ENCODE results near the gene FRMD4A. TPM values are rescaled to one million over a fixed set of nuclear protein-coding genes. Genes with fewer than 3 reads are reported as not detected.
"Not testable (repeated sequence)": the region's sequence is repeated elsewhere in the genome, so short reads cannot be mapped to it uniquely, and the experiment has no call there.

FRMD4A gene
- polyA plus RNA-seq, 4 donors = 73.7 to 101 (median 85.3) TPM

- no peak for DNase-seq (ENCODE audit: low read depth in 4 of 4, low spot score in 2 of 4)
These were observed 496.0 kb downstream of the FRMD4A start for GRCh38 chr10:13834581-13835286.

GRCh38 chr10:13831711-13832141 lies 499.0 kb downstream of the FRMD4A start:
- no peak for DNase-seq (ENCODE audit: low read depth in 4 of 4, low spot score in 2 of 4)

GRCh38 chr10:13830385-13830784 lies 500.3 kb downstream of the FRMD4A start:
- no peak for DNase-seq (ENCODE audit: low read depth in 4 of 4, low spot score in 2 of 4)

DNA sequence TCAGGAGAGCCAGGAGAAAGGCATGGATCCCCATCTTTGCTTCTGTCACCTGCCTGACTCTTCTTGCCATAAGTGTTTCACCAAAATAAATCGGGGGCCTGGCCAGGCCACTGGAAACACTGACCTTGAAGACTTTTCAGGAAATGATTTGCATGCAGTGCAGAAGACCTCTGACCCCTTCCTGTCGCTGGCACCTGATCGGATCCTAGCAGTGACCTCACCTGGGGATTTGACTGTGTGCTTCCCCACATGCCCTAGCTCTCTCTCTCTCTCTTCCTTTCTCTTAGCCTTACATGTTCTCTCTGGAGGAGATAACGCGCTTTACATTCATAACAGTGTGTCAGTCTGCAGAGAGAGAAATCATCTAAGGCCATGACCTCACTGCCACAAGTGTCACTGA lies 500.9 kb downstream of the FRMD4A start:
- no peak for DNase-seq (ENCODE audit: low read depth in 4 of 4, low spot score in 2 of 4)

DNA sequence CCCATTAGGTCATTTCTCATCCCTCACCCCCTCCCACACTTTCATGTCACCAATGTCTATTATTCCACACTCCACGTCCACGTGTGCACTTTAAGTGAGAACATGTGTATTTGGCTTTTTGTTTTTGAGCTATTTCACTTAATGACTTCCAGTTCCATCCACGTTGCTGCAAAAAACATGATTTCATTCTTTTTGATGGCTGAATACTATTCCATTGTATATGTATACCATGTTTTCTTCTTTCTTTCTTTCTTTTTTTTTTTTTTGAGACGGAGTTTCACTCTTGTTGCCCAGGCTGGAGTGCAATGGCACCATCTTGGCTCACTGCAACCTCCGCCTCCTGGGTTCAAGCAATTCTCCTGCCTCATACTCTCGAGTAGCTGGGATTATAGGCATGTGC lies 502.4 kb downstream of the FRMD4A start:
- not testable (repeated sequence) for DNase-seq (ENCODE audit: low read depth in 4 of 4, low spot score in 2 of 4)

- no peak for DNase-seq (ENCODE audit: low read depth in 4 of 4, low spot score in 2 of 4)
These were observed 503.5 kb downstream of the FRMD4A start for GRCh38 chr10:13827076-13827797.

- no peak for DNase-seq (ENCODE audit: low read depth in 4 of 4, low spot score in 2 of 4)
These were observed 506.9 kb downstream of the FRMD4A start for GRCh38 chr10:13823709-13824405.

- no peak for DNase-seq (ENCODE audit: low read depth in 4 of 4, low spot score in 2 of 4)
These were observed 507.5 kb downstream of the FRMD4A start for GRCh38 chr10:13823096-13823708.

- DNase-seq (ENCODE audit: low read depth in 4 of 4, low spot score in 2 of 4) = no peak
These were observed 508.2 kb downstream of the FRMD4A start for GRCh38 chr10:13822490-13822889.

DNA sequence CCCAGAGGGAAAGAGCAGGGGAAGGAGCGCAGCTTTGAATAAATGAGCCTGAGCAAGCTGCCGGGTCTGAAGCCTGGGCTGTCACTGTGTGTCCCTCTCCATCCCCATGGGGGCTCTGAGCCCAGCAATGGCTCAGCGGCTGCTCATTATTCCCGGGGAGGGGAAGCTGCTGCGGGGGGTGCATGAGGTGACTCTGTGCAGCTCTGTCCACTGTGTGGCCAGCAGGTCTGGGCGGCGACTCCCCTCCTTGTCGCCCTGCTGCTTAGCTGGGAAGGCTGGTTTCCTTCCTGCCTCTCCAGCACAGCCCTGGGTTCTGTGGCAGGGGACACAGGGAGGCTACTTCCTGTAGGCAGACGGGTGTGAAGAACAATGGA lies 509.8 kb downstream of the FRMD4A start:
- DNase-seq (ENCODE audit: low read depth in 4 of 4, low spot score in 2 of 4) = no peak

GRCh38 chr10:13820119-13820963 lies 510.4 kb downstream of the FRMD4A start:
- DNase-seq (ENCODE audit: low read depth in 4 of 4, low spot score in 2 of 4) = no peak

GRCh38 chr10:13816195-13816925 lies 514.4 kb downstream of the FRMD4A start:
- no peak for DNase-seq (ENCODE audit: low read depth in 4 of 4, low spot score in 2 of 4)

DNA sequence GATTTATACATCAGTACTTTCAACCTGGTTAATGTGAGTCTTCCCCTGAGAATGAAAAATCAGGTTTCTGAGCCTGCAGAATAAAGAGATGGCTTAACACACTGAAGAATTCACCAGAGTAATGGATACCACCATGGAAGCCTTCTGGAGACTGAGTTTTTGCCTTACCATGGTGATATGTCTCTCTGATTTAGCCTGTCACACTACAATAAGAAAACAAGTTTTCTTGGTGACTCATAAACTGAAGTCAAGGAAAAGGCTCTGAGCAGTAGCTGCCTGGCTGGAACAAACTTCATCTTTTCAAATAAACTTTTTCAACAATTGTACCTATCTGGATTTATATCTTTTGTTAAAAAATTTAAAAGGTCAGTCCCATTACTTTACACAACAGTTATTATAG lies 515.0 kb downstream of the FRMD4A start:
- no peak for DNase-seq (ENCODE audit: low read depth in 4 of 4, low spot score in 2 of 4)

DNA sequence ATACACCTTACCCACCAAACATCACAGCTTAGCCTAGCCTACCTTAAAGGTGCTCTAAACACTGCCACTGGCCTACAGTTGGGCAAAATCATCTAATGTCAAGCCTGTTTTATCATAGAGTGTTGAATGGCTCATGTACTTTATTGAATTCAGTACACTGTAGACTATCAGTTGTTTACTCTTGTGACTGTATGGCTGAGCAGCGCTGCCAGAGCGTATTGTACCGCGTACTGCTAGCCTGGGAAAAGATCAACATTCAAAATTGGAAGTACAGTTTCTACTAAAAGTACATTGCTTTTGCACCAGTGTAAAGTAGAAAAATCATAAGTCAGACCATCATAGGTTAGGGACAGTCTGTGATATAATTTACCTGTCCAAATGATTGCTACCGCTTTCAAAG lies 517.2 kb downstream of the FRMD4A start:
- no peak for DNase-seq (ENCODE audit: low read depth in 4 of 4, low spot score in 2 of 4)

GRCh38 chr10:13812804-13813203 lies 517.9 kb downstream of the FRMD4A start:
- DNase-seq (ENCODE audit: low read depth in 4 of 4, low spot score in 2 of 4) = no peak

GRCh38 chr10:13810568-13810967 lies 520.2 kb downstream of the FRMD4A start:
- no peak for DNase-seq (ENCODE audit: low read depth in 4 of 4, low spot score in 2 of 4)

GRCh38 chr10:13809427-13809826 lies 521.3 kb downstream of the FRMD4A start:
- DNase-seq (ENCODE audit: low read depth in 4 of 4, low spot score in 2 of 4) = no peak

DNA sequence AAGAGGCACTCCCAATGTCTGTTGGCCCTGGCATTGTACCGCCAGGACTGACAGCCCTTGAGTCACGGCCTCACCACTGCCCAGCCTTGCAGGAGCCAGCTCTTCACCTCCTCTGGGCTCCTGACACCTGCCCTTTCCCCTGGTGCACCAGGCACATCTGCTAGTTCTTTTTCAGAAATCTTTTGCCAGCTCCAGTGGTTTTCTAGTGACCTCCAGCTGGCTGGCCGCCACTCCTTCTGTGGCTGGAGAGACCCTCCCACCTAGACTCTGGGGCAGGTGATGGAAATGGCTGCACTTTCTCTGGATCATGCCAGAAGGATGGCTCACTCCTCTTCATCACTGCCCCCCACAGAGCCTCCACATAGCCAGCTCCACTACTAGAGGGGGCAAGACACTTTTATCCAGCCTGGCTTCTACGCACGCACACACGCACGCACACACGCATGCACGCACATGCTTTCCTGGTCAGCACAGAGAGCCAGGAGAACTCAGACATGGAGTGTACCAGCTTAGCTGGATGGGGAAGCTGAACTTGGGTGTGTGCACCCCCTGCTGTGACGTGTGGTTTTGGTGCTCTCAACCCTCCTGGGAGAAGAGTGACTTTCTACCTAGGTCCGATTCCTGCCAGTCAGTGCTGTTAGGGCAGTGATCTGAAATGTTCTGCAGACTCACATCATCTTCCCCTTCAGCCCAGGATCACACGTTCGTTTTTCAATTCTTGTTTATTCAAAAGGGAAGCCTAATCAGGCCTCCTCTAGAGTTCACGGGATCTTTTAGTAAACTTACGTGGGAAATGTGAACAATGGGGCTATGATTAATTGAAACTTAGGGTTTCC lies 522.0 kb downstream of the FRMD4A start:
- DNase-seq (ENCODE audit: low read depth in 4 of 4, low spot score in 2 of 4) = no peak

GRCh38 chr10:13806419-13806818 lies 524.3 kb downstream of the FRMD4A start:
- DNase-seq (ENCODE audit: low read depth in 4 of 4, low spot score in 2 of 4) = no peak
